Activated T-helper 1 cell treated with anti-CD3 and anti-CD28 coated beads, Interleukin-12 subunit alpha, Interleukin-12 subunit beta, Interleukin-2, Interleukin-4 antibody, amounts not matched to agents 30 ng/mL and 10 ng/mL and 1 ng/mL, durations not matched to agents 14 hours and 24 hours and 36 hours (primary cell): ENCODE data around the gene C1orf116. TPM values are rescaled to one million over a fixed set of nuclear protein-coding genes. Genes with fewer than 3 reads are reported as not detected.

Experiments
- DNase-seq: peaks from one replicate; pipeline ENCODE4 v3.0.0; 2021; ENCODE audit warnings: low spot score
- H3K27ac Mint-ChIP-seq: one replicate; pipeline ENCODE4 v1.8.0; 2021; ENCODE audit warnings: mild to moderate bottlenecking, mixed read lengths
- H3K27me3 Mint-ChIP-seq: one replicate; pipeline ENCODE4 v1.8.0; 2022; ENCODE audit warnings: mild to moderate bottlenecking, moderate library complexity, mixed read lengths; ENCODE audit not compliant: insufficient read depth
- H3K36me3 Mint-ChIP-seq: one replicate; pipeline ENCODE4 v1.8.0; 2021; ENCODE audit warnings: low read depth, mixed read lengths
- H3K4me1 Mint-ChIP-seq: one replicate; pipeline ENCODE4 v1.8.0; 2021; ENCODE audit warnings: low read depth, mixed read lengths
- H3K4me3 Mint-ChIP-seq: one replicate; pipeline ENCODE4 v1.8.0; 2021; ENCODE audit warnings: mild to moderate bottlenecking, moderate library complexity, mixed read lengths
- H3K9me3 Mint-ChIP-seq: one replicate; pipeline ENCODE4 v1.8.0; 2021; ENCODE audit warnings: mixed read lengths
- intact Hi-C: fragments of 100-400 bp; cut with micrococcal nuclease; formaldehyde crosslinking; loops from one replicate; pipeline ENCODE4 v1.15.1; 2024
- total RNA-seq: library from RNA; stranded (reverse); gene quantifications from 2 replicates; pipeline ENCODE4 v1.2.3, GENCODE V29; 2022

C1orf116 gene
- total RNA-seq, 1 donor from 2014 or later: not detected

GRCh38 chr1:207040181-207040533 lies 7.6 kb upstream of the C1orf116 start:
- peaks cover 7% of the 10 kb centered on the region for H3K4me1 Mint-ChIP-seq
- peaks cover 6% of the 10 kb centered on the region for H3K36me3 Mint-ChIP-seq
- H3K4me3 Mint-ChIP-seq: no peak overlapping the region
- no peak overlapping the region for H3K27ac Mint-ChIP-seq
- H3K27me3 Mint-ChIP-seq: peaks cover 4% of the 10 kb centered on the region
- intact Hi-C loops: no loop called here
- H3K9me3 Mint-ChIP-seq: no peaks in the 10 kb centered on the region
- no peak for DNase-seq

DNA sequence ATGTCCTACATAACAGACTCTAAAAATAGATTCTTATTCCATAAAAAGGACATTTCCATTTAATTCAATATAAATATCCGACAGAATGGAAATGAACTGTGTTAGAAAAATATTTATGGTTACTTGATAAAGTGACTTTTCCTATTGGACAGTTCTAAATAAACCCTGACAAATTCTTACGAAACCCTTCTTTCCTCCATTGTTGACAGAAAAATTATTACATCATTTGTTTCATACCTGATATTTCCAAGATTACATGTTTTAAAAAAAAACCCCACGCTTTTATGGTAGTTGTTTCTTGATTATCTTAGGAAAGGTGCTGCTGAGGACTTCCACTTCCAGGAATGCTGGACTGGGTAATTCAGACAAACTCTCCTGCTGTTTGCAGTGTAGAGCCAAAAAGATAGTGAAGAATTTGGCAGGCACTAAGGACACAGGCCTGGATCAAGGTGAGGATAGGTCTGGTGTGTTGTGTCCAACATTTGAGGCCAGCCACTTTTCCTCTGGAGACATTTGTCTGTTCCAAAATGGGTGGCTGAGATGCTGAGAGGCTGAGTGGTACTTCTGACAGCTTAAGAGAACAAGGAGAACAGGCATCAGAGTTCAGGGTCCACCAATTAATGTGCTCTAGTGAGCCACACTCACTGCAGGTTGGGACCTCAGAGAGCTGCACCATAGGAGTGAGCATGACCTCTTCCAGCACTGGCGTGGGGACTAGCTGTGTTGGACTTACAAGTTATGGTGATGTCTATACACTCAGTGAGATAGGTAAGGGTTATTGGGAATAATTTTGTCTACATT lies 7.0 kb upstream of the C1orf116 start:
- intact Hi-C loops: no loop called here
- peaks cover 3% of the 10 kb centered on the region for H3K36me3 Mint-ChIP-seq
- no peak overlapping the region for H3K4me3 Mint-ChIP-seq
- H3K27me3 Mint-ChIP-seq: peaks cover 4% of the 10 kb centered on the region
- H3K9me3 Mint-ChIP-seq: no peaks in the 10 kb centered on the region
- H3K27ac Mint-ChIP-seq: no peak overlapping the region
- peaks cover 7% of the 10 kb centered on the region for H3K4me1 Mint-ChIP-seq
- no peak for DNase-seq

DNA sequence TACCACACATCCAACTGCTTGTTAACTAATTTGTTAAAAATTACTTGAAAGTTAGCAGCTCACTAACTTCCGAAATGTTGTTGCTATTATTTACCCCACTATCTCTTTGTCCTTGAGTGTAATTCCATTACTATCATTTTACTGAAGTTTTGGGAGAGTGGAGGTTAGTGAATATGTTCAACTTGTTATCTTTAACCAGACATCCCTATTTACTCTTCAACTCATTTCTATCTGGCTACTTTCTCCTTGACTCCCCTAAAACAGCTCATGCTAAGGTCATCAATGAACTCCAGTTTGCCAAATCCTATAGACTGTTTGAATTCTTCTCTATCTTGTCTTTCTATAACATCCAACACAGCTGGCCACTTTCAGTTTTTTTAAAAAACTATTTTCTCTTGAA lies 4.3 kb upstream of the C1orf116 start:
- H3K4me1 Mint-ChIP-seq: no peaks in the 10 kb centered on the region
- H3K4me3 Mint-ChIP-seq: no peak overlapping the region

DNA sequence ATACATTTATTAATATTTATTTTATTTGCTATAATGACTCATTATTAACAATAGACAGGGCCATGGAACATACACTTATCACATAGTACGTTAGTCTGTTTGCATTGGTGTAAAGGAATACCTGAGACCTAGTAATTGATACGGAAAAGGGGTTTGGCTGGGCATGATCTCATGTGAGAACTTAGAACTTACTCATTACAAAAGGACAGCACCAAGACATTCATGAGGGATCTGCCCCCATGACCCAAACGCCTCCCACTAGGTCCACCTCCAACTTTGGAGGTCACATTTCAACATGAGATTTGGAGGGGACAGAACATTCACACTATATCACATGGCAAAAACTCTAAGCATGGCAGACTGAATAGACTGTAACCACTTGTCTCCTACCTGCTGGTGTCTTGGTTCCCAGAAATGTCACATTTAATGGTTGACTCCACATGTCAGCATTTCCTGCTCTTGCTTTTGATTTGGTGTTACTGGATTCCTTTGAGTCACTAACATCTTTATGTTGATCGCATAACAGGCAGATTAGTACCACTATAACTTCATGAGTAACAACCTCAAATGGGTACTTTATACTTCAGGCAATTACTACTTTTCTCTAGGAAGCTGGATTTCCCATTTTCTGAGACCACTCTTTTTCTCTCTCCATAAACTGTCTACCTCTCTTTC lies 3.5 kb upstream of the C1orf116 start:
- H3K27me3 Mint-ChIP-seq: peaks cover 21% of the 10 kb centered on the region
- H3K4me3 Mint-ChIP-seq: no peak overlapping the region
- intact Hi-C loops: no loop called here
- no peak for DNase-seq
- H3K27ac Mint-ChIP-seq: no peak overlapping the region
- H3K4me1 Mint-ChIP-seq: no peaks in the 10 kb centered on the region
- no peaks in the 10 kb centered on the region for H3K9me3 Mint-ChIP-seq
- no peaks in the 10 kb centered on the region for H3K36me3 Mint-ChIP-seq

More for the DNA sequence above, 4.3 kb upstream of the C1orf116 start:
- Mint-ChIP-seq H3K27me3 (peaks cover 17% of the 10 kb centered on the region), H3K27ac (no peak overlapping the region), H3K9me3 (no peaks in the 10 kb centered on the region), H3K36me3 (no peaks in the 10 kb centered on the region)
- DNase-seq: no peak
- intact Hi-C loops: no loop called here

DNA sequence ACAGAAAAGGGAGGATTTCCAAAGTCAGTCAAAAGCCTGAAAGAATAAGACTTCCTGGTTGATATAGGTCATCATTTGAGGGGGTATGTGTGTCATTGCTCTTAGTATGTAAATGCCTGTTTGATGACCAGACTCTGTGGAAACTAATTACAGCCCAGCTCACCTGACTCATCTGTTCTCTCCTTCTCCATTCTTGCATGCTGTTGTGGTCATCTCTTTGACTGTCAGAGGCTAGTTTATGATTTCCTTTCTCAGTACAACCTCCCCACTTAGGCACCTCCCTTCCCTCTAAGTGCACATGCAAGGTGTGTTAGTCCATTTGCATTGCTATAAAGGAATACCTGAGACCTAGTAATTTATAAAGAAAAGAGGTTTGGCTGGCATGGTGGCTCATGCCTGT lies 2.4 kb upstream of the C1orf116 start:
- DNase-seq: no peak
- H3K36me3 Mint-ChIP-seq: no peaks in the 10 kb centered on the region
- no peak overlapping the region for H3K27ac Mint-ChIP-seq
- no peaks in the 10 kb centered on the region for H3K4me1 Mint-ChIP-seq
- H3K27me3 Mint-ChIP-seq: peaks cover 26% of the 10 kb centered on the region
- no peaks in the 10 kb centered on the region for H3K9me3 Mint-ChIP-seq
- intact Hi-C loops: no loop called here
- no peak overlapping the region for H3K4me3 Mint-ChIP-seq

DNA sequence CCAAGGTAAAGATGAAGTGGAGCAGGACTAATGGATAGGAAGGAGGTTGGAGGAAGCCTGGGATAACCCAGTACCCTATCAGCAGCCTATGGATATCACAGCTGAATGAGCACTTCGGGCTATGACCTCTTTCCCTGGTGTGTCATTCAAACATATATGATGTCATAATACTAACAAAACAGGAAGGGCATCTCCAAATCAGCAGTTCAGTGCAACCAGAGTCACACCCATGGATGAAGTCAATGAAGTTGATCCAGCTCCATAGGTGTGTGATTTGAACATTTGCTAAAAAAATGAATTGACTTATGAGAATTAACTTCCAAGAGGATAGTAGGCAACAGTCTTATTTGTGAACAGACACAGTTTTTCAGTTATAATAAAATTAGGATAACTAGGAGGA lies 1.7 kb upstream of the C1orf116 start:
- Mint-ChIP-seq H3K36me3 (no peaks in the 10 kb centered on the region), H3K4me3 (no peak overlapping the region), H3K9me3 (no peaks in the 10 kb centered on the region), H3K27me3 (peaks cover 25% of the 10 kb centered on the region), H3K27ac (no peak overlapping the region), H3K4me1 (no peaks in the 10 kb centered on the region)
- intact Hi-C loops: no loop called here
- no peak for DNase-seq

DNA sequence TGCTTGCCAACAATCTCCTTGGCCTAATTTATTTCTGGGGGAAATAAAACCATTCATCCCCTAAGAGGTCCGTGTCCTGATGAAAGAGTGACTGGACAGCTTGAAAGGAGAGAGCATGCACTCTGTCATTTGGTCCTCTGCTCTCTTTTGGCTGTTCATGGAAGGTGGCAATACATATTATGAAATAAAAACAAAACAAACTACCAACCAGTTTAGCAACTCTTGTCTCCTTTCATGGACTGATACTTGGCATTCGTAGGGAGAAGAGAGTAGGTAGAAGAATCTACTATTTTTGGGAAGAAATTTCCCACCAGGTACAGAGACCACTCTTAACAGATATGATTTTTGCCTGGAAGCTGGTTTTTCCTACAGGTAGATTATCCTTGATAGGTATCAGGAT lies 746 bp upstream of the C1orf116 start:
- no peaks in the 10 kb centered on the region for H3K4me1 Mint-ChIP-seq
- H3K27ac Mint-ChIP-seq: no peak overlapping the region
- intact Hi-C loops: no loop called here
- H3K36me3 Mint-ChIP-seq: no peaks in the 10 kb centered on the region
- H3K4me3 Mint-ChIP-seq: no peak overlapping the region
- no peak for DNase-seq
- no peaks in the 10 kb centered on the region for H3K9me3 Mint-ChIP-seq
- peaks cover 27% of the 10 kb centered on the region for H3K27me3 Mint-ChIP-seq

DNA sequence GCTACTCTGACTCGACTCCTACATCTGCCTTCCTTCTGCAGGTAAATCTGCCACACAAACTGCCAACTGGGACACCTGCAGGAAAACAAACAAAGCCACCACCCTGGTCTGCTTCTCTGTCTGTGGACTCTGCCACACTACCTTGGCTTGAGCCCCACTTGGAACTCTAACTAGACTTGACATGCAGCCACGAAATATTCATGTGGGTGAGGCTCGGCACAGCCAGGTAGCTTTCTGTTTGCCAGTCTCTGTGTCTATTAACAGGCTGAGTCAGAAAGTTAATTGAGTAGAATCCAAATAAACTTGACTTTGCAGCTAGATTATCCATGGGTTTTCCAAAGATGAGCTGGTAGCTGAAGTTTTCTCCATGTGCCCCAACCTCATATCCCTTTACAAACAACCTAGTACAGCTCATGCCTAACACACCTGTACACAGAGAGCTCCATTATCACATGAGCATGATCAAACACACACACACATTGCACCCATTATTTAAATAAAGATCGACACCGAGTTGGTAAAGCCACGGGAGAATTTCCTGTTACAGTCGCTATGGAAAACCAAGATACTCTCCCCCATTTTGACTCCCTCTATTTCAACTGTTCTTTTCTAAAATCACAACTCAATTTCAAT lies 808 bp downstream of the C1orf116 start:
- H3K27ac Mint-ChIP-seq: no peak overlapping the region
- intact Hi-C loops: no loop called here
- no peaks in the 10 kb centered on the region for H3K4me1 Mint-ChIP-seq
- DNase-seq: no peak
- no peaks in the 10 kb centered on the region for H3K9me3 Mint-ChIP-seq
- H3K27me3 Mint-ChIP-seq: peaks cover 34% of the 10 kb centered on the region
- H3K4me3 Mint-ChIP-seq: no peak overlapping the region
- H3K36me3 Mint-ChIP-seq: no peaks in the 10 kb centered on the region

- H3K36me3 Mint-ChIP-seq: no peaks in the 10 kb centered on the region
- no peaks in the 10 kb centered on the region for H3K4me1 Mint-ChIP-seq
- H3K27me3 Mint-ChIP-seq: peaks cover 38% of the 10 kb centered on the region
- no peak overlapping the region for H3K27ac Mint-ChIP-seq
- intact Hi-C loops: no loop called here
- no peak overlapping the region for H3K4me3 Mint-ChIP-seq
- H3K9me3 Mint-ChIP-seq: no peaks in the 10 kb centered on the region
- DNase-seq: no peak
Observed at GRCh38 chr1:207031016-207031415, 1.5 kb downstream of the C1orf116 start.

DNA sequence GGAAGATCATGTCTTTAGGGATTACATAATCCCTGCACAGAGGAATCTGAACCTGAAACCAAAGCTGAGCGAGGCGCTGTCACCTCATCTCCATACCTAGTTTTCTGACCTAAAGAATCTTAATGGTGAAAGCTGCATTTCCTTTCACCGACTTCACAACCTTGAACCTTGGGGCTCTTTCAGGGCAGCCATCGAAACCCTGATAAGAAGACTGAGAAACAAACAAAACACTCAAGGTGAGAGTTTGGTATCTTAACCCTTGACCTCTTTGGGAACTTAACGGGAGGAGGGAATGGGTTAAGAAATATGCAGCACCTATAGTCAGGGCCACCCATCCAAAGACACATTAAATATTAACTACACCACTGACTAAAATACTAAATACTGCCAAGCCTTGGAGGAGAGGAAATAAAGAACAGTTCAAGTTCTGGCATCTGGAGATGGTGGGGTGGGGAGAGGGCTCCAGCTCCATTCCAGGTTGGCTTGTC lies 2.0 kb downstream of the C1orf116 start:
- H3K27me3 Mint-ChIP-seq: peaks cover 38% of the 10 kb centered on the region
- no peaks in the 10 kb centered on the region for H3K9me3 Mint-ChIP-seq
- H3K4me3 Mint-ChIP-seq: no peak overlapping the region
- no peaks in the 10 kb centered on the region for H3K36me3 Mint-ChIP-seq
- no peaks in the 10 kb centered on the region for H3K4me1 Mint-ChIP-seq
- DNase-seq: no peak
- intact Hi-C loops: no loop called here
- H3K27ac Mint-ChIP-seq: no peak overlapping the region

DNA sequence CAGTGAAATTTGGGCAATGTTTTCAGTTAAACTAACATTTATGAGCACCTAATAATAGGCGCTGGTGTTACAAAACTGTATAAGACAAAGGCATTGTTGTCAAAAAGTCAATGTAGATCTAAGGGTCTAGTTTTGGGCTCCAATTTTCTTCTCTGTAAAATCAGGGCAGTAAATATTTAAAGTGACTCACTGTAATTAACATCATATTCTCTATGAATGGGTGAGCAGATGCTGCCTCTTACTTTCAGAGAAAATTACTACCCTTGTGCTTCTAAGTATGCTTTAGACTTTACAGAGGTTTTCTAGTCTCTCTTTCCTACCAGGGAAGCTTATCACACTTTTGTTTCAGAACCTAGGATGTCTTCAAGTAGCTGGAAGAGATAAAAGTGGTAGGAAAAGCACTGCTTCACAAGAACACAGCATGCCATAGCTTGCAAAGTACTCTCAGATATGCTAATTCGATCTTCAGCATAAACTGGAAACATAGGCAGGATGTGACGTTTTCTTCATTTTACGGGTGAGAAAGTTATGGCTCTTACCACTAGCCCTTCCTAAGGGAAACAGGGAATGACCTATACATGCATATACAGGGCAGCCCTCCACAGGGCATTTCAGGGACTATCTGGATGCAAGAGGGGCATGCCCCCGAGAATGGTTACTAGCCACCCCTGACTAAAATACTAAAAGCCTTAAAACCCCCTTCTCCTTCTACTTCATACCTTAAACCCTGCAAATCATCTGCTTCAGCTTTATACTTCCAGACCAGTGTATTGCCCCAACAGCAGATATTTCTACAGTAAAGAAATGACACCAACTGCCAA lies 2.6 kb downstream of the C1orf116 start:
- H3K36me3 Mint-ChIP-seq: no peaks in the 10 kb centered on the region
- H3K4me3 Mint-ChIP-seq: no peak overlapping the region
- no peak overlapping the region for H3K27ac Mint-ChIP-seq
- H3K9me3 Mint-ChIP-seq: no peaks in the 10 kb centered on the region
- intact Hi-C loops: no loop called here
- peaks cover 38% of the 10 kb centered on the region for H3K27me3 Mint-ChIP-seq
- no peak for DNase-seq
- no peaks in the 10 kb centered on the region for H3K4me1 Mint-ChIP-seq

DNA sequence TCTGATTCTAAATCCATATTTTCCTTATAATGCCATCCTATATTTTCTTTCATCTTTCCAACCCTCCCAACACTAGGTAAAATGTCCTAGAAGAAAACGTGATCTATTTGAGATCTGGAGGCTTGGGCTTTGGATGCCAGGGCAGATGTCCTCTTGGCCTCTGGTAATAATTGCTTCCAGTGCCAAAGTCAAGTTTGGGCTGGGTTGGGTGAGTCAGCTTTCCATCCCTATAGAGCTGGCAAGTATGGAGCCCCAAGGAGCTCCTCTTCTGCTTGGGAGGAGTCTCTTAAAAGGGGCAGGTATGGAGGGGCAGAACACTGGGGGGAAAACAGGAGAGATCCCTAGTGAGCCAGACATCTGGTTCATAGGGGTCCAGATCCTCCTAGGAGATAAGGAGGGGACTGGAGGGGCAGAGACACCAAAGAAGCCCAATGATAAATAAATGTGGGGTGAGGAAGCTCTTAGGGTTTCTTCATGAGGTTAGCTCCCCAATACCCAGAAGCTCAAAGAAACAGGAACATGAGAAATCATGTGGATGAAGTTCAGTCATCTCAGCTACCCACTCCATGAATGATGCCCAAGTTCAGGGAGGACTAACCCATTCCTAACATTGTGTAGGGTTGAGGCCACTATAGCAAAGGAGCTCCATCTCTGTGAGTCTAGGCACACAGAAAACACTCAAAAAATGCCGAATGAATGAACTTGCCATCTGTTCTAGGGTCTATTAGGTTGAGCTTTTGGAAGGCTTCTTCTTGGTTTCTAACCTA lies 3.5 kb downstream of the C1orf116 start:
- no peak for DNase-seq
- intact Hi-C loops: no loop called here
- no peak overlapping the region for H3K27ac Mint-ChIP-seq
- H3K4me3 Mint-ChIP-seq: no peak overlapping the region
- no peaks in the 10 kb centered on the region for H3K4me1 Mint-ChIP-seq
- no peaks in the 10 kb centered on the region for H3K9me3 Mint-ChIP-seq
- H3K36me3 Mint-ChIP-seq: no peaks in the 10 kb centered on the region
- peaks cover 37% of the 10 kb centered on the region for H3K27me3 Mint-ChIP-seq
